CD14-positive monocyte (primary cell): Measurements from ENCODE around the gene TANC2. TPM values are rescaled to one million over a fixed set of nuclear protein-coding genes. Genes with fewer than 3 reads are reported as not detected.

Experiments used
- DNase-seq, 3 donors: peaks; one replicate each; pipeline ENCODE4 v3.0.0-alpha.2; 2011 to 2022
- H2AFZ ChIP-seq: 2 replicates; pipeline ENCODE4 v1.6.0; 2012; ENCODE audit warnings: mild to moderate bottlenecking, low read depth, low read length, inconsistent platforms; ENCODE audit not compliant: insufficient read depth, poor library complexity, severe bottlenecking
- H3K27ac ChIP-seq, 2 donors: 1 replicate in 1 of 2; 2 replicates in 1 of 2; pipeline ENCODE4 v1.5.1; 2012 to 2013; ENCODE audit warnings: low read length in 2 of 2, control low read depth in 1 of 2, inconsistent platforms in 1 of 2, low read depth in 1 of 2, mild to moderate bottlenecking in 1 of 2
- H3K27me3 ChIP-seq, 2 donors: one replicate each; pipeline versions ENCODE4 v1.6.0 to v1.6.1; 2011 to 2013; ENCODE audit warnings: low read length in 2 of 2; ENCODE audit not compliant: control insufficient read depth in 2 of 2, insufficient read depth in 2 of 2
- H3K36me3 ChIP-seq, 2 donors: replicated peaks in 1 of 2; 1 replicate in 1 of 2; 2 replicates in 1 of 2; pipeline versions ENCODE4 v1.5.1 to v1.6.1; 2012 to 2013; ENCODE audit warnings: low read length in 2 of 2, control low read depth in 1 of 2, inconsistent platforms in 1 of 2, mild to moderate bottlenecking in 1 of 2; ENCODE audit not compliant: insufficient read depth in 2 of 2, control insufficient read depth in 1 of 2
- H3K4me1 ChIP-seq, 2 donors: 1 replicate in 1 of 2; 2 replicates in 1 of 2; pipeline versions ENCODE4 v1.5.1 to v1.6.1; 2012 to 2013; ENCODE audit warnings: low read length in 2 of 2, control low read depth in 1 of 2, inconsistent platforms in 1 of 2, mild to moderate bottlenecking in 1 of 2, moderate library complexity in 1 of 2; ENCODE audit not compliant: insufficient read depth in 2 of 2, control insufficient read depth in 1 of 2
- H3K4me2 ChIP-seq: replicated peaks from 2 replicates; pipeline ENCODE3; 2012; ENCODE audit warnings: low read length, moderate library complexity, mild to moderate bottlenecking; ENCODE audit not compliant: poor library complexity, severe bottlenecking; ENCODE audit errors: extremely low read depth
- H3K4me3 ChIP-seq, 3 experiments: fragments of 200-600 bp in 1 of 3; sonication (generic) in 1 of 3; replicated peaks in 1 of 3; 1 replicate in 2 of 3; 2 replicates in 1 of 3; pipeline ENCODE4 v1.5.1; 2011 to 2013; ENCODE audit warnings: low read length in 3 of 3, mild to moderate bottlenecking in 3 of 3, control low read depth in 2 of 3, low read depth in 2 of 3, inconsistent platforms in 1 of 3, moderate library complexity in 1 of 3
- H3K79me2 ChIP-seq: 2 replicates; pipeline ENCODE4 v1.6.0; 2012; ENCODE audit warnings: mild to moderate bottlenecking, control low read depth, inconsistent platforms, low read length, moderate library complexity; ENCODE audit not compliant: insufficient read depth
- H3K9ac ChIP-seq: 2 replicates; pipeline ENCODE4 v1.6.0; 2017; ENCODE audit warnings: low read length, mild to moderate bottlenecking; ENCODE audit not compliant: insufficient read depth, poor library complexity, severe bottlenecking
- H3K9me3 ChIP-seq, 2 donors: replicated peaks in 1 of 2; 1 replicate in 1 of 2; 2 replicates in 1 of 2; pipeline versions ENCODE4 v1.5.1 to v1.6.1; 2012 to 2013; ENCODE audit warnings: low read length in 2 of 2, control low read depth in 1 of 2; ENCODE audit not compliant: control insufficient read depth in 1 of 2, insufficient read depth in 1 of 2
- H4K20me1 ChIP-seq: 2 replicates; pipeline ENCODE4 v1.6.0; 2012; ENCODE audit warnings: mild to moderate bottlenecking, low read length, control low read depth, moderate library complexity; ENCODE audit not compliant: insufficient read depth
- H3K27ac Mint-ChIP-seq, 7 donors: one replicate each; pipeline ENCODE4 v1.8.0; 2020; ENCODE audit warnings: mild to moderate bottlenecking in 7 of 7, mixed read lengths in 7 of 7, moderate library complexity in 6 of 7, inconsistent platforms in 2 of 7
- H3K27me3 Mint-ChIP-seq, 3 donors: one replicate each; pipeline ENCODE4 v1.8.0; 2021 to 2022; ENCODE audit warnings: low read depth in 3 of 3, mild to moderate bottlenecking in 3 of 3, mixed read lengths in 3 of 3, moderate library complexity in 3 of 3, inconsistent platforms in 1 of 3
- H3K36me3 Mint-ChIP-seq, 2 donors: one replicate each; pipeline ENCODE4 v1.8.0; 2020; ENCODE audit warnings: mixed read lengths in 2 of 2, inconsistent platforms in 1 of 2, mild to moderate bottlenecking in 1 of 2
- H3K4me1 Mint-ChIP-seq: one replicate; pipeline ENCODE4 v1.8.0; 2020; ENCODE audit warnings: mild to moderate bottlenecking, mixed read lengths
- H3K4me3 Mint-ChIP-seq, 2 donors: one replicate each; pipeline ENCODE4 v1.8.0; 2020; ENCODE audit warnings: mild to moderate bottlenecking in 2 of 2, mixed read lengths in 2 of 2, moderate library complexity in 1 of 2
- H3K9me3 Mint-ChIP-seq, 7 donors: one replicate each; pipeline ENCODE4 v1.8.0; 2020 to 2022; ENCODE audit warnings: mixed read lengths in 7 of 7, mild to moderate bottlenecking in 6 of 7, moderate library complexity in 6 of 7, inconsistent platforms in 2 of 7
- WGBS: methylation state at CpG from one replicate; pipeline ENCODE4 v1.1.5; 2013; ENCODE audit warnings: missing lambda C conversion rate; ENCODE audit not compliant: insufficient coverage; 5-methylcytosine and 5-hydroxymethylcytosine counted together
- intact Hi-C, 2 donors: fragments of 100-400 bp; cut with micrococcal nuclease; formaldehyde crosslinking; loops; one replicate each; pipeline versions ENCODE4 v1.15.0 to v1.15.1; 2023
- polyA plus RNA-seq, 3 donors: library from polyadenylated mRNA; depleted of rRNA in 1 of 3; unstranded in 2 of 3; stranded (reverse) in 1 of 3; fragments of 300-500 nt in 2 of 3; fragments of >200 nt in 1 of 3; fragmentation: Illumina TruSeq in 2 of 3; gene quantifications; 1 replicate in 2 of 3; 2 replicates in 1 of 3; pipeline ENCODE4 v1.2.3, GENCODE V29; 2012 to 2021
- TF ChIP-seq, protein P1 (sequence below): fragments of 200-600 bp; IDR thresholded peaks from one replicate; pipeline ENCODE4 v1.8.0; 2022; ENCODE audit warnings: antibody characterized with exemption, mild to moderate bottlenecking

The TANC2 gene
- polyA plus RNA-seq, 3 donors = 0.27 to 6.5 (median 0.34) TPM

- peak; percentile 15 to 36 (median 30) for DNase-seq
- Histone ChIP-seq H3K79me2 (no peaks in the 10 kb centered on the region), H3K4me2 (peak overlapping the region; percentile 70), H3K36me3 (no peaks in the 10 kb centered on the region), H3K9me3 (no peaks in the 10 kb centered on the region), H4K20me1 (no peaks in the 10 kb centered on the region), H3K4me3 (peak overlapping the region in 1 of 3 experiments; percentile 65), H3K27me3 (no peaks in the 10 kb centered on the region), H3K27ac (peak overlapping the region in 1 of 2 donors; percentile 71), H3K4me1 (peaks cover 17 to 25% of the 10 kb centered on the region in 2 donors), H3K9ac (no peak overlapping the region), H2AFZ (no peak overlapping the region)
- Mint-ChIP-seq H3K27me3 (no peaks in the 10 kb centered on the region), H3K4me3 (peak overlapping the region in 1 of 2 donors; percentile 6), H3K4me1 (peaks cover 35% of the 10 kb centered on the region), H3K36me3 (no peaks in the 10 kb centered on the region), H3K27ac (peak overlapping the region in 6 of 7 donors; percentile 20 to 89 (median 76)), H3K9me3 (no peaks in the 10 kb centered on the region)
- intact Hi-C loops = no loop called here
- TF ChIP-seq, protein P1, sequence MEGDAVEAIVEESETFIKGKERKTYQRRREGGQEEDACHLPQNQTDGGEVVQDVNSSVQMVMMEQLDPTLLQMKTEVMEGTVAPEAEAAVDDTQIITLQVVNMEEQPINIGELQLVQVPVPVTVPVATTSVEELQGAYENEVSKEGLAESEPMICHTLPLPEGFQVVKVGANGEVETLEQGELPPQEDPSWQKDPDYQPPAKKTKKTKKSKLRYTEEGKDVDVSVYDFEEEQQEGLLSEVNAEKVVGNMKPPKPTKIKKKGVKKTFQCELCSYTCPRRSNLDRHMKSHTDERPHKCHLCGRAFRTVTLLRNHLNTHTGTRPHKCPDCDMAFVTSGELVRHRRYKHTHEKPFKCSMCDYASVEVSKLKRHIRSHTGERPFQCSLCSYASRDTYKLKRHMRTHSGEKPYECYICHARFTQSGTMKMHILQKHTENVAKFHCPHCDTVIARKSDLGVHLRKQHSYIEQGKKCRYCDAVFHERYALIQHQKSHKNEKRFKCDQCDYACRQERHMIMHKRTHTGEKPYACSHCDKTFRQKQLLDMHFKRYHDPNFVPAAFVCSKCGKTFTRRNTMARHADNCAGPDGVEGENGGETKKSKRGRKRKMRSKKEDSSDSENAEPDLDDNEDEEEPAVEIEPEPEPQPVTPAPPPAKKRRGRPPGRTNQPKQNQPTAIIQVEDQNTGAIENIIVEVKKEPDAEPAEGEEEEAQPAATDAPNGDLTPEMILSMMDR = no peak
- WGBS = 90% methylated on average over 1 of the region's 8 CpGs
These were observed 30.2 kb downstream of the TANC2 start for GRCh38 chr17:62996221-62996620.

GRCh38 chr17:62998166-62998565, 32.1 kb downstream of the TANC2 start:
- no peaks in the 10 kb centered on the region for H3K36me3 ChIP-seq
- intact Hi-C loops = no loop called here

More at GRCh38 chr17:62998166-62998565, 32.1 kb downstream of the TANC2 start:
- no peak overlapping the region for H3K27ac ChIP-seq
- H3K4me1 Mint-ChIP-seq = peaks cover 31% of the 10 kb centered on the region
- no peak overlapping the region for H2AFZ ChIP-seq
- H3K79me2 ChIP-seq = no peaks in the 10 kb centered on the region
- no peaks in the 10 kb centered on the region for H3K36me3 Mint-ChIP-seq
- TF ChIP-seq, protein P1 = no peak
- no peak overlapping the region for H3K4me3 Mint-ChIP-seq
- H3K4me2 ChIP-seq = no peak overlapping the region
- no peaks in the 10 kb centered on the region for H3K27me3 Mint-ChIP-seq
- DNase-seq = no peak
- no peak overlapping the region for H3K27ac Mint-ChIP-seq
- no peaks in the 10 kb centered on the region for H3K27me3 ChIP-seq
- H3K9me3 ChIP-seq = no peaks in the 10 kb centered on the region
- no peak overlapping the region for H3K9ac ChIP-seq
- no peaks in the 10 kb centered on the region for H4K20me1 ChIP-seq
- H3K9me3 Mint-ChIP-seq = peaks cover 0 to 3% (median 0%) of the 10 kb centered on the region in 7 donors
- peaks cover 17 to 25% of the 10 kb centered on the region in 2 donors for H3K4me1 ChIP-seq
- WGBS = no CpG with 5 or more reads among the region's 1 CpG
- no peak overlapping the region for H3K4me3 ChIP-seq
